K562 (cell line): Measurements from ENCODE around the gene TSPAN14. TPM values are rescaled to one million over a fixed set of nuclear protein-coding genes. Genes with fewer than 3 reads are reported as not detected.

Source experiments
- ELF4 ChIP-seq: fragments of 450-650 bp; formaldehyde crosslinking; IDR thresholded peaks from 2 replicates; pipeline ENCODE4 v1.4.0; 2022; ENCODE audit warnings: missing genetic modification characterization
- FOS ChIP-seq: IDR thresholded peaks from 3 replicates; pipeline ENCODE4 v1.6.1; 2011; ENCODE audit not compliant: insufficient read length; ENCODE audit errors: extremely low read depth
- FOXJ2 ChIP-seq: fragments of 200-800 bp; sonication (Bioruptor generic); IDR thresholded peaks from 2 replicates; pipeline ENCODE4 v1.6.1; 2016; ENCODE audit warnings: missing genetic modification characterization, missing compliant biosample characterization
- HES1 ChIP-seq: fragments of 450-650 bp; IDR thresholded peaks from 2 replicates; pipeline ENCODE4 v1.6.1; 2016; ENCODE audit warnings: low read depth, mild to moderate bottlenecking, moderate library complexity
- MED1 ChIP-seq: sonication (generic); formaldehyde crosslinking; IDR thresholded peaks from 2 replicates; pipeline ENCODE4 v1.8.1; 2023; ENCODE audit warnings: missing genetic modification reagents, borderline replicate concordance
- MTA1 ChIP-seq: fragments of 450-650 bp; IDR thresholded peaks from 2 replicates; pipeline ENCODE4 v1.6.1; 2017; ENCODE audit warnings: borderline replicate concordance
- MXI1 ChIP-seq: IDR thresholded peaks from 2 replicates; pipeline ENCODE4 v1.6.1; 2011; ENCODE audit warnings: low read depth, mild to moderate bottlenecking, improper control_type of control experiment, low read length
- RBFOX2 ChIP-seq: fragments of 200-400 bp; formaldehyde crosslinking; IDR thresholded peaks from 2 replicates; pipeline ENCODE4 v1.6.1; 2017; ENCODE audit warnings: low read depth, mild to moderate bottlenecking, low read length, moderate library complexity
- SIRT6 ChIP-seq: IDR thresholded peaks from one replicate; pipeline ENCODE4 v1.6.1; 2012; ENCODE audit warnings: low read depth, mild to moderate bottlenecking, control low read depth, inconsistent platforms, low read length, moderate library complexity
- SIX5 ChIP-seq, 2 experiments: IDR thresholded peaks; 2 replicates each; pipeline ENCODE4 v1.6.1; 2011; ENCODE audit warnings: low read length in 2 of 2, borderline replicate concordance in 1 of 2, low read depth in 1 of 2, mild to moderate bottlenecking in 1 of 2, moderate library complexity in 1 of 2; ENCODE audit not compliant: insufficient read depth in 1 of 2
- TAF15 ChIP-seq: fragments of 200-400 bp; formaldehyde crosslinking; IDR thresholded peaks from 2 replicates; pipeline ENCODE4 v1.6.1; 2017; ENCODE audit warnings: mild to moderate bottlenecking, low read depth, low read length, moderate library complexity
- THRAP3 ChIP-seq: fragments of 450-650 bp; IDR thresholded peaks from 2 replicates; pipeline ENCODE4 v1.6.1; 2016; ENCODE audit warnings: mild to moderate bottlenecking, inconsistent platforms, borderline replicate concordance
- U2AF2 ChIP-seq: fragments of 200-400 bp; formaldehyde crosslinking; optimal IDR thresholded peaks from 2 replicates; pipeline ENCODE3; 2017; ENCODE audit warnings: low read depth, mild to moderate bottlenecking, low read length
- ZBTB26 ChIP-seq: fragments of 450-650 bp; formaldehyde crosslinking; IDR thresholded peaks from 2 replicates; pipeline ENCODE4 v1.4.0; 2022; ENCODE audit warnings: missing genetic modification characterization
- ZBTB7A ChIP-seq: IDR thresholded peaks from 2 replicates; pipeline ENCODE4 v1.6.1; 2011; ENCODE audit warnings: low read depth, mild to moderate bottlenecking, low read length, moderate library complexity, borderline replicate concordance; ENCODE audit not compliant: control insufficient read depth
- ZEB2 ChIP-seq: fragments of 450-650 bp; IDR thresholded peaks from 2 replicates; pipeline ENCODE4 v1.6.1; 2016
- ZFP30 ChIP-seq: fragments of 250-450 bp; sonication (Bioruptor Pico); IDR thresholded peaks from 2 replicates; pipeline ENCODE4 v1.8.0; 2022; ENCODE audit warnings: moderate library complexity, mild to moderate bottlenecking, inconsistent platforms, borderline replicate concordance
- ZNF324 ChIP-seq: fragments of 250-450 bp; sonication (Bioruptor Pico); IDR thresholded peaks from 2 replicates; pipeline ENCODE4 v1.4.0; 2020; ENCODE audit warnings: mild to moderate bottlenecking
- ZNF354B ChIP-seq: fragments of 250-450 bp; sonication (Bioruptor Pico); IDR thresholded peaks from 2 replicates; pipeline ENCODE4 v1.4.0; 2020
- ZNF408 ChIP-seq: fragments of 250-450 bp; sonication (Bioruptor Pico); IDR thresholded peaks from 2 replicates; pipeline ENCODE4 v1.4.0; 2020; ENCODE audit warnings: low read depth, mild to moderate bottlenecking, moderate library complexity
- ZNF561 ChIP-seq: fragments of 450-650 bp; formaldehyde crosslinking; conservative IDR thresholded peaks from 2 replicates; pipeline ENCODE4 v1.4.0; 2020; ENCODE audit warnings: mild to moderate bottlenecking, moderate library complexity
- polyA plus RNA-seq, 8 experiments: library from polyadenylated mRNA; depleted of rRNA in 4 of 8; stranded (reverse) in 5 of 8; unstranded in 3 of 8; fragments of >200 nt; fragmentation: Nextera tagmentation in 2 of 8; fragmentation: Illumina TruSeq in 1 of 8; extraction: Ambion mirVana in 2 of 8; extraction: Trizol in 1 of 8; gene quantifications; 2 replicates each; pipeline versions ENCODE4 v1.2.1 to v1.2.3, GENCODE V29; 2011 to 2014; ENCODE audit warnings: inconsistent platforms in 1 of 8, missing spikeins in 1 of 8
- total RNA-seq, 7 experiments: library from RNA; depleted of rRNA in 6 of 7; stranded (reverse); fragments of >200 nt in 6 of 7; fragmentation: Illumina TruSeq in 2 of 7; extraction: Trizol in 2 of 7; gene quantifications; 2 replicates each; pipeline versions ENCODE4 v1.2.1 to v1.2.3, GENCODE V29; 2011 to 2021; ENCODE audit warnings: low replicate concordance in 1 of 7
- TF ChIP-seq, protein P1 (sequence below), 2 experiments: fragments of 450-650 bp in 1 of 2; sonication (generic) in 1 of 2; formaldehyde crosslinking in 1 of 2; IDR thresholded peaks in 1 of 2; conservative IDR thresholded peaks in 1 of 2; 2 replicates each; pipeline versions ENCODE4 v1.6.1 to v1.8.1; 2016 to 2023; ENCODE audit warnings: mild to moderate bottlenecking in 2 of 2, moderate library complexity in 2 of 2, inconsistent platforms in 1 of 2, missing genetic modification reagents in 1 of 2
- TF ChIP-seq, protein P2 (sequence below): fragments of 200-800 bp; sonication (Bioruptor generic); IDR thresholded peaks from 2 replicates; pipeline ENCODE4 v1.6.1; 2017; ENCODE audit warnings: missing genetic modification characterization, missing compliant biosample characterization
- TF ChIP-seq, protein P3 (sequence below): sonication (generic); formaldehyde crosslinking; IDR thresholded peaks from 2 replicates; pipeline ENCODE4 v1.5.0; 2020; ENCODE audit warnings: missing genetic modification reagents

Gene TSPAN14
- total and polyA plus RNA-seq, 9 of the 15 experiments (the other 6 are each of a cell fraction or from before 2014, with no cell fraction given) = 5.8 to 92.9 (median 23.3) TPM

GRCh38 chr10:80444646-80445319, 9.3 kb upstream of the TSPAN14 start (continued):
- TF ChIP-seq MED1 (CRISPR knock-in tag) (no peak), ZNF354B (CRISPR knock-in tag) (no peak), RBFOX2 (no peak), ZNF561 (CRISPR knock-in tag) (no peak), ZBTB7A (0 out of 2 replicates have a peak, but pooled peaks have one; percentile 39), FOS (no peak), FOXJ2 (tag) (0 out of 2 replicates have a peak, but pooled peaks have one; percentile 59), ELF4 (CRISPR knock-in tag) (0 out of 2 replicates have a peak, but pooled peaks have one; percentile 30), ZEB2 (no peak), SIX5 (IDR thresholded peaks at IDR 0.05; ENCODE audit: borderline replicate concordance in 1 of 2, insufficient read depth in 1 of 2, low read depth in 1 of 2, low read length in 2 of 2) (no peak), TAF15 (no peak), HES1 (no peak), THRAP3 (no peak), ZFP30 (no peak), U2AF2 (no peak), ZBTB26 (CRISPR knock-in tag) (no peak), MTA1 (no peak), ZNF324 (CRISPR knock-in tag) (no peak), SIRT6 (no peak), MXI1 (no peak), ZNF408 (CRISPR knock-in tag) (no peak)
- TF ChIP-seq, protein P1, sequence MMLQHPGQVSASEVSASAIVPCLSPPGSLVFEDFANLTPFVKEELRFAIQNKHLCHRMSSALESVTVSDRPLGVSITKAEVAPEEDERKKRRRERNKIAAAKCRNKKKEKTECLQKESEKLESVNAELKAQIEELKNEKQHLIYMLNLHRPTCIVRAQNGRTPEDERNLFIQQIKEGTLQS (IDR thresholded peaks at IDR 0.05) = no peak
- TF ChIP-seq, protein P1 (CRISPR knock-in tag; conservative IDR thresholded peaks at IDR 0.05) = no peak
- TF ChIP-seq, protein P2, sequence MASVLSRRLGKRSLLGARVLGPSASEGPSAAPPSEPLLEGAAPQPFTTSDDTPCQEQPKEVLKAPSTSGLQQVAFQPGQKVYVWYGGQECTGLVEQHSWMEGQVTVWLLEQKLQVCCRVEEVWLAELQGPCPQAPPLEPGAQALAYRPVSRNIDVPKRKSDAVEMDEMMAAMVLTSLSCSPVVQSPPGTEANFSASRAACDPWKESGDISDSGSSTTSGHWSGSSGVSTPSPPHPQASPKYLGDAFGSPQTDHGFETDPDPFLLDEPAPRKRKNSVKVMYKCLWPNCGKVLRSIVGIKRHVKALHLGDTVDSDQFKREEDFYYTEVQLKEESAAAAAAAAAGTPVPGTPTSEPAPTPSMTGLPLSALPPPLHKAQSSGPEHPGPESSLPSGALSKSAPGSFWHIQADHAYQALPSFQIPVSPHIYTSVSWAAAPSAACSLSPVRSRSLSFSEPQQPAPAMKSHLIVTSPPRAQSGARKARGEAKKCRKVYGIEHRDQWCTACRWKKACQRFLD = no peak
- TF ChIP-seq, protein P3, sequence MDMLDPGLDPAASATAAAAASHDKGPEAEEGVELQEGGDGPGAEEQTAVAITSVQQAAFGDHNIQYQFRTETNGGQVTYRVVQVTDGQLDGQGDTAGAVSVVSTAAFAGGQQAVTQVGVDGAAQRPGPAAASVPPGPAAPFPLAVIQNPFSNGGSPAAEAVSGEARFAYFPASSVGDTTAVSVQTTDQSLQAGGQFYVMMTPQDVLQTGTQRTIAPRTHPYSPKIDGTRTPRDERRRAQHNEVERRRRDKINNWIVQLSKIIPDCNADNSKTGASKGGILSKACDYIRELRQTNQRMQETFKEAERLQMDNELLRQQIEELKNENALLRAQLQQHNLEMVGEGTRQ (CRISPR knock-in tag) = no peak; the same call in 1 of the 2 replicates
